GM23338 (cell line): ENCODE data around the gene KIF4A. TPM values are rescaled to one million over a fixed set of nuclear protein-coding genes. Genes with fewer than 3 reads are reported as not detected.

Source experiments
- ATAC-seq: fragments of 200-7000 bp; cut with Tn5 transposase; 3 replicates; pipeline ENCODE4 v1.9.1; 2020
- DNase-seq: peaks from one replicate; pipeline ENCODE4 v3.0.0-alpha.2; 2015; ENCODE audit warnings: low spot score
- H2AFZ ChIP-seq: fragments of 200-600 bp; sonication (generic); 2 replicates; pipeline ENCODE4 v1.8.0; 2016; ENCODE audit warnings: antibody characterized with exemption, mild to moderate bottlenecking, moderate library complexity
- H3F3A ChIP-seq: fragments of 200-600 bp; sonication (generic); replicated peaks from 2 replicates; pipeline ENCODE4 v1.8.0; 2017; ENCODE audit warnings: antibody characterized with exemption, mixed run types, low read depth
- H3K27ac ChIP-seq: fragments of 200-600 bp; sonication (generic); 2 replicates; pipeline ENCODE4 v1.6.1; 2016; ENCODE audit warnings: low read depth
- H3K27me3 ChIP-seq: fragments of 200-600 bp; sonication (generic); 2 replicates; pipeline ENCODE4 v1.8.0; 2016; ENCODE audit warnings: mild to moderate bottlenecking, mixed run types, moderate library complexity; ENCODE audit not compliant: insufficient read depth
- H3K36me3 ChIP-seq: fragments of 200-600 bp; sonication (generic); 2 replicates; pipeline ENCODE4 v1.8.0; 2016; ENCODE audit warnings: mild to moderate bottlenecking; ENCODE audit not compliant: insufficient read depth
- H3K4me1 ChIP-seq: fragments of 200-600 bp; sonication (generic); 2 replicates; pipeline ENCODE4 v1.8.0; 2016; ENCODE audit warnings: mild to moderate bottlenecking, moderate library complexity; ENCODE audit not compliant: insufficient read depth
- H3K4me2 ChIP-seq: fragments of 200-600 bp; sonication (generic); 2 replicates; pipeline ENCODE4 v1.7.1; 2017; ENCODE audit warnings: mixed run types
- H3K4me3 ChIP-seq: fragments of 200-600 bp; sonication (generic); 2 replicates; pipeline ENCODE4 v1.6.1; 2016; ENCODE audit warnings: mixed run types
- H3K79me2 ChIP-seq: fragments of 200-600 bp; sonication (generic); replicated peaks from 2 replicates; pipeline ENCODE4 v1.8.0; 2017; ENCODE audit warnings: mild to moderate bottlenecking; ENCODE audit not compliant: insufficient read depth
- H3K9me2 ChIP-seq: fragments of 200-600 bp; sonication (generic); 2 replicates; pipeline ENCODE4 v1.8.0; 2017; ENCODE audit not compliant: insufficient read depth
- H4K20me1 ChIP-seq: fragments of 200-600 bp; sonication (generic); replicated peaks from 2 replicates; pipeline ENCODE4 v1.8.0; 2017; ENCODE audit warnings: mild to moderate bottlenecking; ENCODE audit not compliant: insufficient read depth
- H3K27ac Mint-ChIP-seq: 2 replicates; pipeline ENCODE4 v1.8.0; 2020; ENCODE audit warnings: inconsistent platforms, mild to moderate bottlenecking, moderate library complexity, mixed read lengths
- H3K27me3 Mint-ChIP-seq: 3 replicates; pipeline ENCODE4 v1.8.0; 2022; ENCODE audit warnings: low read depth, mild to moderate bottlenecking, moderate library complexity, mixed read lengths, inconsistent platforms; ENCODE audit not compliant: insufficient read depth, poor library complexity
- H3K36me3 Mint-ChIP-seq: 3 replicates; pipeline ENCODE4 v1.8.0; 2021; ENCODE audit warnings: low read depth, mild to moderate bottlenecking, inconsistent platforms, moderate library complexity, mixed read lengths
- H3K4me1 Mint-ChIP-seq: 3 replicates; pipeline ENCODE4 v1.8.0; 2020; ENCODE audit warnings: mild to moderate bottlenecking, inconsistent platforms, mixed read lengths
- H3K4me3 Mint-ChIP-seq: 3 replicates; pipeline ENCODE4 v1.8.0; 2021; ENCODE audit warnings: moderate library complexity, mild to moderate bottlenecking, inconsistent platforms, mixed read lengths
- H3K9me3 Mint-ChIP-seq: 3 replicates; pipeline ENCODE4 v1.8.0; 2020; ENCODE audit warnings: moderate library complexity, mild to moderate bottlenecking, inconsistent platforms, mixed read lengths
- CTCF ChIP-seq, 2 experiments: fragments of 200-600 bp in 1 of 2; sonication (generic) in 1 of 2; conservative IDR thresholded peaks; 2 replicates each; pipeline versions ENCODE4 v1.5.1 to v1.6.1; 2016 to 2017; ENCODE audit warnings: antibody characterized with exemption in 2 of 2, low read depth in 2 of 2, mild to moderate bottlenecking in 2 of 2, moderate library complexity in 1 of 2
- EZH2 ChIP-seq: fragments of 200-600 bp; sonication (generic); IDR thresholded peaks from one replicate; pipeline ENCODE4 v1.8.0; 2017; ENCODE audit warnings: antibody characterized with exemption, mild to moderate bottlenecking, low read depth; ENCODE audit not compliant: unreplicated experiment
- JUNB ChIP-seq: IDR thresholded peaks from one replicate; pipeline ENCODE4 v1.6.1; 2016; ENCODE audit warnings: antibody characterized with exemption; ENCODE audit not compliant: unreplicated experiment
- POLR2AphosphoS5 ChIP-seq: IDR thresholded peaks from 2 replicates; pipeline ENCODE4 v1.6.1; 2016; ENCODE audit warnings: antibody characterized with exemption, low read depth
- STAT1 ChIP-seq: IDR thresholded peaks from one replicate; pipeline ENCODE4 v1.6.1; 2016; ENCODE audit warnings: antibody characterized with exemption; ENCODE audit not compliant: unreplicated experiment
- ZNF114 ChIP-seq: fragments of 250-450 bp; sonication (Bioruptor Pico); IDR thresholded peaks from 2 replicates; pipeline ENCODE4 v1.5.0; 2020; ENCODE audit warnings: mild to moderate bottlenecking, moderate library complexity
- ZNF331 ChIP-seq: fragments of 250-450 bp; sonication (Bioruptor Pico); IDR thresholded peaks from 2 replicates; pipeline ENCODE4 v1.5.0; 2020; ENCODE audit warnings: low read depth, mild to moderate bottlenecking, moderate library complexity
- polyA plus RNA-seq: library from polyadenylated mRNA; unstranded; fragments of >200 nt; fragmentation: Nextera tagmentation; extraction: Ambion mirVana; gene quantifications from 2 replicates; pipeline ENCODE4 v1.2.1, GENCODE V29; 2016
- total RNA-seq: library from RNA; depleted of rRNA; stranded (reverse); fragments of >200 nt; shearing (Covaris generic); gene quantifications from 2 replicates; pipeline ENCODE4 v1.2.3, GENCODE V29; 2014
- TF ChIP-seq, protein P1 (sequence below): IDR thresholded peaks from one replicate; pipeline ENCODE4 v1.6.1; 2018; ENCODE audit warnings: antibody characterized with exemption; ENCODE audit not compliant: unreplicated experiment

Gene KIF4A
- total and polyA plus RNA-seq, 2 experiments from 2014 or later, result 21.5 to 27.6 TPM

DNA sequence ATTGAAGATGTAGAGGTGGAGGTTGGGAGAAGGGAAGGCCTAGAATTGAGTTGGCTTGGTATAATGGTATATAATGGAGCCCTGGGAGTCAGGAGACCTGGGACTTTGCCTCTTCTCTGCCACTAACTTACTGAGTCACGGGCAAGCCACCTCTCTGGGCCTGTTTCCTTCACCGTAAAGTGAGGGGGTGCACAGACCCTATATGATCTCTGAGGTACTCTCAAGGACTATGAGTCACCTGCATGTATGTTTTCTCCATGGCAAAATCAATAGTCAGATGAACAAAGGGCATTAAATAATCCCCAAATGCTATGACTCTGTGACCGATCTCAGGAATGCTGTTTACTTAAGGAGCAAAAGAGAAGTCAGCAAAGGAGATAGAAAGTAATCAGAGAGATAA, 35.0 kb upstream of the KIF4A start (continued):
- TF ChIP-seq, protein P1, sequence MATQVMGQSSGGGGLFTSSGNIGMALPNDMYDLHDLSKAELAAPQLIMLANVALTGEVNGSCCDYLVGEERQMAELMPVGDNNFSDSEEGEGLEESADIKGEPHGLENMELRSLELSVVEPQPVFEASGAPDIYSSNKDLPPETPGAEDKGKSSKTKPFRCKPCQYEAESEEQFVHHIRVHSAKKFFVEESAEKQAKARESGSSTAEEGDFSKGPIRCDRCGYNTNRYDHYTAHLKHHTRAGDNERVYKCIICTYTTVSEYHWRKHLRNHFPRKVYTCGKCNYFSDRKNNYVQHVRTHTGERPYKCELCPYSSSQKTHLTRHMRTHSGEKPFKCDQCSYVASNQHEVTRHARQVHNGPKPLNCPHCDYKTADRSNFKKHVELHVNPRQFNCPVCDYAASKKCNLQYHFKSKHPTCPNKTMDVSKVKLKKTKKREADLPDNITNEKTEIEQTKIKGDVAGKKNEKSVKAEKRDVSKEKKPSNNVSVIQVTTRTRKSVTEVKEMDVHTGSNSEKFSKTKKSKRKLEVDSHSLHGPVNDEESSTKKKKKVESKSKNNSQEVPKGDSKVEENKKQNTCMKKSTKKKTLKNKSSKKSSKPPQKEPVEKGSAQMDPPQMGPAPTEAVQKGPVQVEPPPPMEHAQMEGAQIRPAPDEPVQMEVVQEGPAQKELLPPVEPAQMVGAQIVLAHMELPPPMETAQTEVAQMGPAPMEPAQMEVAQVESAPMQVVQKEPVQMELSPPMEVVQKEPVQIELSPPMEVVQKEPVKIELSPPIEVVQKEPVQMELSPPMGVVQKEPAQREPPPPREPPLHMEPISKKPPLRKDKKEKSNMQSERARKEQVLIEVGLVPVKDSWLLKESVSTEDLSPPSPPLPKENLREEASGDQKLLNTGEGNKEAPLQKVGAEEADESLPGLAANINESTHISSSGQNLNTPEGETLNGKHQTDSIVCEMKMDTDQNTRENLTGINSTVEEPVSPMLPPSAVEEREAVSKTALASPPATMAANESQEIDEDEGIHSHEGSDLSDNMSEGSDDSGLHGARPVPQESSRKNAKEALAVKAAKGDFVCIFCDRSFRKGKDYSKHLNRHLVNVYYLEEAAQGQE, result no peak
- no peak for TF ChIP-seq JUNB
- TF ChIP-seq STAT1, result no peak

GRCh38 chrX:70255452-70255851, 34.5 kb upstream of the KIF4A start:
- no peak for ATAC-seq

GRCh38 chrX:70257423-70258288, 32.2 kb upstream of the KIF4A start:
- Mint-ChIP-seq H3K27me3 (peaks cover 4% of the 10 kb centered on the region), H3K36me3 (no peaks in the 10 kb centered on the region), H3K4me1 (peaks cover 26% of the 10 kb centered on the region), H3K27ac (no peak overlapping the region), H3K9me3 (no peaks in the 10 kb centered on the region), H3K4me3 (no peak overlapping the region)
- Histone ChIP-seq H3K4me2 (no peak overlapping the region), H3F3A (no peaks in the 10 kb centered on the region), H3K27ac (no peak overlapping the region), H3K36me3 (no peaks in the 10 kb centered on the region), H3K4me3 (no peak overlapping the region), H3K9me2 (0 out of 2 replicates have a peak, but pooled peaks cover 6% of the 10 kb centered on the region), H3K27me3 (no peaks in the 10 kb centered on the region), H4K20me1 (no peaks in the 10 kb centered on the region), H3K4me1 (peaks cover 3% of the 10 kb centered on the region; the same call in 1 of the 2 replicates), H3K79me2 (no peaks in the 10 kb centered on the region), H2AFZ (no peak overlapping the region)
- DNase-seq, result no peak
- ATAC-seq, result no peak
- TF ChIP-seq ZNF331 (no peak), JUNB (no peak), POLR2AphosphoS5 (no peak), CTCF (conservative IDR thresholded peaks at IDR 0.05; ENCODE audit: low read depth in 2 of 2) (no peak), ZNF114 (CRISPR knock-in tag) (no peak)

More at GRCh38 chrX:70255452-70255851, 34.5 kb upstream of the KIF4A start:
- Histone ChIP-seq H2AFZ (no peak overlapping the region), H3K27me3 (no peaks in the 10 kb centered on the region), H3K27ac (no peak overlapping the region), H3K36me3 (no peaks in the 10 kb centered on the region), H3F3A (no peaks in the 10 kb centered on the region), H3K4me1 (peaks cover 3% of the 10 kb centered on the region; the same call in 1 of the 2 replicates), H3K4me3 (no peak overlapping the region), H3K79me2 (no peaks in the 10 kb centered on the region), H3K9me2 (0 out of 2 replicates have a peak, but pooled peaks cover 6% of the 10 kb centered on the region), H3K4me2 (no peak overlapping the region), H4K20me1 (no peaks in the 10 kb centered on the region)
- H3K27me3 Mint-ChIP-seq, result peaks cover 2% of the 10 kb centered on the region
- DNase-seq, result no peak
- peaks cover 26% of the 10 kb centered on the region for H3K4me1 Mint-ChIP-seq
- TF ChIP-seq JUNB (no peak), EZH2 (no peak)
- H3K36me3 Mint-ChIP-seq, result no peaks in the 10 kb centered on the region
- no peak overlapping the region for H3K4me3 Mint-ChIP-seq
- H3K9me3 Mint-ChIP-seq, result no peaks in the 10 kb centered on the region
- H3K27ac Mint-ChIP-seq, result no peak overlapping the region
